ENCODE data around the gene PCDH9. TPM values are rescaled to one million over a fixed set of nuclear protein-coding genes. Genes with fewer than 3 reads are reported as not detected.

PCDH9 gene
- total RNA-seq, 1 donor from 2014 or later, result 0.40 TPM

DNA sequence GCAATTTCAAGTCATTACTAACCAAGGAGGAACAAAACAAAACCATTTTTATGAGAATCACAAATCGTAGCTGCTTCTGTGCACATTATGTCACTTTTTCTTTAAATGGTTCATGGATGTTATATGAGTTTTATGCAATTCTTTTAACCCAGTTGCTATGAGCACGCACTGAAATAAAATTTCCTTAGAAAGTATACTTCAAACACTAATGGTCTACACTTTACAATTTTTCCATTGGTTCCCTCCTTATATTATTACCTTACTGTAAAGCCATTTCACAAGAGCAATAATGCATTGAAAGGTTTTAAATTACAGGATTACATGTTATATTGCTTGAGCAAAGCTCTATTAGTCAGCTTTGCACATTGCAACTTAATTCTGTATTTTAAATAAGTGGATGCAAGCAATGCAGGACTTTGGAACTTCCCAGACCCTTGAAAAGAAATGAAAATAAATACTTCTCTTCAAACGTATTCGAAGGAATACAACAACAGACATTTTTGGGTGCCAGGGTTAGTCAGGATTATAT lies 318.7 kb downstream of the PCDH9 start:
- TF ChIP-seq, protein P1, sequence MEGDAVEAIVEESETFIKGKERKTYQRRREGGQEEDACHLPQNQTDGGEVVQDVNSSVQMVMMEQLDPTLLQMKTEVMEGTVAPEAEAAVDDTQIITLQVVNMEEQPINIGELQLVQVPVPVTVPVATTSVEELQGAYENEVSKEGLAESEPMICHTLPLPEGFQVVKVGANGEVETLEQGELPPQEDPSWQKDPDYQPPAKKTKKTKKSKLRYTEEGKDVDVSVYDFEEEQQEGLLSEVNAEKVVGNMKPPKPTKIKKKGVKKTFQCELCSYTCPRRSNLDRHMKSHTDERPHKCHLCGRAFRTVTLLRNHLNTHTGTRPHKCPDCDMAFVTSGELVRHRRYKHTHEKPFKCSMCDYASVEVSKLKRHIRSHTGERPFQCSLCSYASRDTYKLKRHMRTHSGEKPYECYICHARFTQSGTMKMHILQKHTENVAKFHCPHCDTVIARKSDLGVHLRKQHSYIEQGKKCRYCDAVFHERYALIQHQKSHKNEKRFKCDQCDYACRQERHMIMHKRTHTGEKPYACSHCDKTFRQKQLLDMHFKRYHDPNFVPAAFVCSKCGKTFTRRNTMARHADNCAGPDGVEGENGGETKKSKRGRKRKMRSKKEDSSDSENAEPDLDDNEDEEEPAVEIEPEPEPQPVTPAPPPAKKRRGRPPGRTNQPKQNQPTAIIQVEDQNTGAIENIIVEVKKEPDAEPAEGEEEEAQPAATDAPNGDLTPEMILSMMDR (conservative IDR thresholded peaks at IDR 0.05; ENCODE audit: low read depth, low read length), result no peak
- no peak overlapping the region for H3K4me3 ChIP-seq (ENCODE audit: low read depth, low read length)
- DNase-seq (ENCODE audit: low read depth), result no peak

DNA sequence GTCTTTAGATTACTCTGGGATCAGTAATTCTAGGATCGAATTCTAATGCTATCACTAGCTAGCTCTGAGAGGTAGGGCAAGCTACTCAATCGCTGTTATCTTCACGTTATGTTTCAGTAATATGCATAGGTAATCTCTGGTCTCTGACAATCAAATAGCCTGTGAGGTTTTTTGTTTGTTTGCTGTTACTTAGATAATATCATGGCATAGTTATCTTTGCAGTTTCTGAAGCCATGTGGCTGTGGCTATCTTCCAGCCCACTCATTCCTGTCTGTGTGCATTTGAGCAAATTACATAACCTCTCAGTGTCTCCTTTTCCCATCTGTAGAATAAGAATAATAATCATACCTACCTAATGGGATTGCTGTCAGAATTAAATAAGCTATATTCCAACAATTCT lies 330.2 kb downstream of the PCDH9 start:
- H3K4me3 ChIP-seq (ENCODE audit: low read depth, low read length), result no peak overlapping the region
- TF ChIP-seq, protein P1 (conservative IDR thresholded peaks at IDR 0.05; ENCODE audit: low read depth, low read length), result no peak
- no peak for DNase-seq (ENCODE audit: low read depth)

DNA sequence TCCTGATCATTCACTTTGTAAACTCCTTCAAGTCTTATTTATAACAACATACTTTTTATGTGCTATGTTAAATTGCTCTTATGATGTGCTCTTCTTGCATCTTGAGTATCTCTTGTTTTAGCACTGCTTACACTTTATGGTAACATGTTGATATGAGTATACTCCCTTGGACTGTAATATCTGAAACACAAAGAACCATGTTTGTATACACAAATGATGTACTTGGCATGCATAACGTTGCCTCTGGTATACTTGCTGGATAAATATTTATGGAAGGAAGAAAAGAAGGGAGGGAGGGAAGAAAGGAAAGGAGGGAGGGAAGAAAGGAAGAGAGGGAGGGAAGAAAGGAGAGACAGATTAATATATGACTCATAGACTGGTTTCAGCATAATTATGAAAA lies 333.2 kb downstream of the PCDH9 start:
- no peak overlapping the region for H3K4me3 ChIP-seq (ENCODE audit: low read depth, low read length)
- no peak for DNase-seq (ENCODE audit: low read depth)
- TF ChIP-seq, protein P1 (conservative IDR thresholded peaks at IDR 0.05; ENCODE audit: low read depth, low read length), result no peak

- no peak overlapping the region for H3K4me3 ChIP-seq (ENCODE audit: low read depth, low read length)
- no peak for DNase-seq (ENCODE audit: low read depth)
- TF ChIP-seq, protein P1 (conservative IDR thresholded peaks at IDR 0.05; ENCODE audit: low read depth, low read length), result no peak
Observed at GRCh38 chr13:66895780-66896179, 334.4 kb downstream of the PCDH9 start.

- TF ChIP-seq, protein P1 (conservative IDR thresholded peaks at IDR 0.05; ENCODE audit: low read depth, low read length), result no peak
Observed at GRCh38 chr13:66895320-66895719, 334.8 kb downstream of the PCDH9 start.

GRCh38 chr13:66888698-66889097 lies 341.4 kb downstream of the PCDH9 start:
- H3K4me3 ChIP-seq (ENCODE audit: low read depth, low read length), result no peak overlapping the region
- TF ChIP-seq, protein P1 (conservative IDR thresholded peaks at IDR 0.05; ENCODE audit: low read depth, low read length), result no peak
- DNase-seq (ENCODE audit: low read depth), result no peak

More at GRCh38 chr13:66895320-66895719, 334.8 kb downstream of the PCDH9 start:
- H3K4me3 ChIP-seq (ENCODE audit: low read depth, low read length), result no peak overlapping the region
- DNase-seq (ENCODE audit: low read depth), result no peak

- TF ChIP-seq, protein P1 (conservative IDR thresholded peaks at IDR 0.05; ENCODE audit: low read depth, low read length), result no peak
- H3K4me3 ChIP-seq (ENCODE audit: low read depth, low read length), result no peak overlapping the region
- DNase-seq (ENCODE audit: low read depth), result peak; percentile 19
Observed at GRCh38 chr13:66887088-66887487, 343.0 kb downstream of the PCDH9 start.

Measured in epithelial cell of proximal tubule (primary cell).